ENCODE data around the gene PLA2G4B. TPM values are rescaled to one million over a fixed set of nuclear protein-coding genes. Genes with fewer than 3 reads are reported as not detected.

Gene PLA2G4B
- total and polyA plus RNA-seq, 2 donors (not counting 1 experiment from before 2014, with no cell fraction given) = 22.6 to 33.2 TPM

- Histone ChIP-seq H2AFZ (ENCODE audit: insufficient read depth, low read depth, low read length, poor library complexity, severe bottlenecking) (peak within 1 kb of the TSS; percentile 94), H3K27me3 (replicated peaks in 1 of 4; ENCODE audit: control extremely low read depth in 1 of 4, control insufficient read depth in 3 of 4, insufficient read depth in 4 of 4, low read length in 3 of 4) (no peaks in the 10 kb centered on the region), H3K4me3 (ENCODE audit: control extremely low read depth in 1 of 5, extremely low read depth in 1 of 5, insufficient read depth in 1 of 5, low read depth in 2 of 5, low read length in 4 of 5) (peak within 1 kb of the TSS; percentile 54 to 95 (median 87)), H4K20me1 (ENCODE audit: control insufficient read depth, insufficient read depth, low read length, poor library complexity, severe bottlenecking) (peaks cover 27% of the 10 kb centered on the region), H3K9me3 (ENCODE audit: control extremely low read depth in 1 of 3, control insufficient read depth in 2 of 3, insufficient read depth in 1 of 3, low read length in 2 of 3) (no peaks in the 10 kb centered on the region), H3K36me3 (replicated peaks in 1 of 2; ENCODE audit: control extremely low read depth in 1 of 2, control insufficient read depth in 1 of 2, extremely low read depth in 1 of 2, insufficient read depth in 2 of 2, low read length in 1 of 2) (peaks cover 0 to 15% of the 10 kb centered on the region in 2 experiments), H3K4me2 (replicated peaks; ENCODE audit: low read depth, low read length, poor library complexity, severe bottlenecking) (peak within 1 kb of the TSS; percentile 100), H3K4me1 (ENCODE audit: control insufficient read depth in 2 of 2, insufficient read depth in 2 of 2, low read length in 2 of 2) (peaks cover 16 to 28% of the 10 kb centered on the region in 2 donors), H3K27ac (ENCODE audit: low read length in 2 of 2) (peak within 1 kb of the TSS; percentile 32 to 53), H3K79me2 (ENCODE audit: control insufficient read depth, insufficient read depth, low read length) (peaks cover 31% of the 10 kb centered on the region), H3K9ac (ENCODE audit: low read length) (peak within 1 kb of the TSS; percentile 68)
- ATAC-seq (ENCODE audit: low read depth) = peak; percentile 99
- intact Hi-C loops (cut with micrococcal nuclease) = loop anchor here (1.0 to 5.0 kb wide), 8 partner anchors 54 to 444 kb away; partner anchors contain the start of genes EHD4, GANC, MAPKBP1 and MGA
- TF ChIP-seq EZH2 (IDR thresholded peaks at IDR 0.05; ENCODE audit: borderline replicate concordance, insufficient read depth, low read depth, low read length, poor library complexity, severe bottlenecking) (no peak), CTCF (IDR thresholded peaks at IDR 0.05) (no peak)
- DNase-seq = peak; percentile 93
- H3K27ac Mint-ChIP-seq = peak within 1 kb of the TSS; percentile 63
- no peaks in the 10 kb centered on the region for H3K9me3 Mint-ChIP-seq (ENCODE audit: insufficient read depth)
- H3K4me1 Mint-ChIP-seq = peaks cover 26% of the 10 kb centered on the region
- POLR2A ChIA-PET = interaction anchor here (1.1 kb wide), 1 partner anchor 54 kb away, joined by 5 read pairs; the partner anchor contains the start of gene MAPKBP1
- H3K27me3 Mint-ChIP-seq = no peaks in the 10 kb centered on the region
- WGBS (ENCODE audit: insufficient coverage) = 1% methylated on average over 55 of the region's 66 CpGs
- CTCF ChIA-PET = interaction anchor here (1.0 to 3.3 kb wide), 4 partner anchors 55 to 77 kb away, joined by 3 to 21 read pairs (median 4); partner anchors contain the start of gene MAPKBP1
- H3K4me3 Mint-ChIP-seq = peak within 1 kb of the TSS; percentile 86
Observed at GRCh38 chr15:41827880-41828806, 10.5 kb upstream of the PLA2G4B start, which contains the start of gene JMJD7. TSS of gene JMJD7 (plus strand) at chr15:41828092. CDS start at chr15:41828125, 33 bp downstream.
